Activated gamma-delta T cell treated with anti-CD3 and anti-CD28 coated beads, Interleukin-2, amount 50 U/mL, for 16 hours (primary cell): ENCODE results near the gene MAN2A1.

ENCODE experiments used
- DNase-seq: peaks from one replicate; pipeline ENCODE4 v3.0.0-alpha.2; 2020; ENCODE audit warnings: low read depth

MAN2A1 gene

DNA sequence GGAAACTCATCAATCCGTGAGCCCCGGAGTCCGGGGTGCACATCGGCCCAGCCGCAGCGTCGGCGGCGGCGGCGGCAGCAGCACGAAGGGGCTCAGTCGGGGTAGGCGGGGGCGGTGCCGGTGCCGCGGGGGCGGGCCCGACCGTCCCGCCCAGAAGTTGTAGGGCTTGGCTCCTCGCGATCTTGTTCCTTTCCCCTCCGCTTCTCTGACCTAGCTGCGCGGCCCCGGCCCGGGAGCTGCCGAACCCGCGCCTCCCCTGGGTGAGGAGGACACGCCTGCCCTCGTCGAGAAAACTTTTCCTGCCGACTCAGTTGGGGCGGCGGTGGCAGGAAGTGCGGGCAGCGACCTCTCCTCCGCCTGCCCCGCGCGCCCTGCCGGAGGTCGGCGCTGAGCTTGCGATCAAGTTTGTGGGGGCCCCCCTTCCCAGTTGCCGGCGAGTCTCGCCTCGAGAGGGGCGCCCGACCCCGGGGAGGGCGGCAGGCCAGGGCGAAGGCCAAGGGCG lies at the start of gene MAN2A1:
Gene MAN2A1, plus strand, starts transcription at position 188 of the 502 bp plus-strand sequence. CDS start 491 bp downstream, outside the sequence.
- DNase-seq = peak; percentile 62

- DNase-seq = no peak
Observed at GRCh38 chr5:109640976-109641375, 48.8 kb upstream of the MAN2A1 start.

- no peak for DNase-seq
Observed at GRCh38 chr5:109643791-109644350, 45.9 kb upstream of the MAN2A1 start.

DNA sequence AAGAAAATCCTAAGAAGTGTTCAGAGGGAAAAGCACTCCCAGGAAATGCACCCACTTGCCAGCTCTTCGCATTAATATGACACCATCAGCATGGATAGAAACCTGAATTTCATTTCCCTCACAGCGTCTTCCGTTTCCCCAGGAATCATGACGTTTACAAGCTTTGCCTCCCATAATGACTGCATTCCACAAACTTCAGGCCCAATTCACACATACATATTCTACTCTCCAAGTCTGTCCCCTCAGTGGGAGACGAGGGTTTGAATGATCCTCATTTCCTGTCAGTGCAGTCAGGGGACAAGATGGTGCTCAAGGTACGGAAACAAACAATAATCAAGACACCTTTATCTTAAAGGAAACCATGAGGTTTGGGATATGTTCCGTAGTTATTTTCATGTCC lies 44.9 kb upstream of the MAN2A1 start:
- DNase-seq = no peak

- no peak for DNase-seq
Observed at GRCh38 chr5:109645707-109646192, 44.0 kb upstream of the MAN2A1 start.

GRCh38 chr5:109649318-109649717 lies 40.4 kb upstream of the MAN2A1 start:
- no peak for DNase-seq

DNA sequence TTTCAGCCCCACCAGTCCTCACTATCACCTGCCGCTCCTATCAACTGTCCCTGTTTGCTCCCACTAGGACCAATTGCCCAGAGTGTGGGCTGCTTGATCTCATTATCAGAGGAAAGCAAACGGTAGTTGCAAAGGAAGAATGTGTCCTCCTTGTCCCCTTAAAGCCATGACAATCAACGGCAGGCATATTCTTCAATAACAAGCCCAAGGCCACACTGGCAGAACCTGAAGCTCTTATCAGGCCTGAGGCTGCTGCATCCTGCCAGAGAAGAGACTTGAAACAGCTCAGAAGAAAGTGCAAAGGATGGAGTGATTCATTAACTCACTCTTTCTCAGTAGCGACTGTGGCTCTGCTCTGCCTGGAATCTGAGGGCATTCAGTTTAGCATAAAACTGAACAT lies 39.2 kb upstream of the MAN2A1 start:
- DNase-seq = no peak

GRCh38 chr5:109652096-109652495 lies 37.6 kb upstream of the MAN2A1 start:
- DNase-seq = no peak

GRCh38 chr5:109653042-109653441 lies 36.7 kb upstream of the MAN2A1 start:
- no peak for DNase-seq

DNA sequence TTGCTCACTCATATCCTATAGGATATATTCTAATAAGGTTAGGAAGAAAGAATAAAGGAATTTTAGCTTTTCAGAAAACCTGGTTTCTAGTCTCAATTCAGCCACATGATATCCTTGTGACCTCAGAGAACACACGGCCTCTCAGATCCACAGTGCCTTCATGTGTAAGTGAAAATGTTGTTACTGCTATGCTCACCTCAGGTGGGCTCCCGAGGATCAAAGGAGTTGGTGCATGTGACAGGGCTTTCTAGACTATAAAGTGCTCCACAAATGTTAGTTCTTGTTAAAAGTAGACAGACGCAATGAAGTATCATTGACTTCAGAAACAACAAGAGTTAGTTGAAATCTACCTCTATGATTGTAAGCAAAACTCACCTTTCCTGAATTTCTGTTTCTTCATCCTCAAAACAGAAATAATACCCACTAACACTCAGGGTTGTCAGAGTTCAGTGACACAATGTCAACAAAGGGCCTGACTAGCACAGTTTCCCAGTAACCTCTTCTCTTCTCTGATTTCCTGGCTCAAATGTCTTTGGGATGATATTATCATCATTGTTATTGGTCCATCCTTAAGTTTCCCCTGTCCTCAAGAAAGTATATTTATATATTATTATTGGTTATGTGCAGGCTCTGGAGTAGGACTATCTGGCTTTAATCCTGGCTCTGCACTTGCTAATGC lies 36.0 kb upstream of the MAN2A1 start:
- DNase-seq = no peak

DNA sequence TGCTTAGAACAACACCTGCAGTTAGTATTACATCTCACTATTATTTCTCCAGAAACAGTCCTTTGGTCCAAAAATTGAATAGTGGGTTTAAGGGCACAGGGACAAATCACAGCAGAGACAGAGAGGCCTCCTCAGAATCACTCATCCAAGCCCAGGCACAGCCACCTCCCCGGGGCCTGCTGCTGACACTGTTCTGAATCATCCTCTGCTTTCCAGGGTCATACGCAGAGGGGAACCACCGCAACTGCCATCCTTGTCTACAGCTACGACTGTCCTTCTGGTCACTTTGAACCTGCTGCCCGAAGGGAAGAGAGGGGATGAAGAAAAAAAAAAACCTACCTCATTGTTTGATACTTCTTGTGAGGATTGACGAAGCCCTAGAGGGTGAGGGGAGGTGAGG lies 35.3 kb upstream of the MAN2A1 start:
- no peak for DNase-seq

- DNase-seq = no peak
Observed at GRCh38 chr5:109655841-109656240, 33.9 kb upstream of the MAN2A1 start.

GRCh38 chr5:109656829-109657228 lies 32.9 kb upstream of the MAN2A1 start:
- no peak for DNase-seq

DNA sequence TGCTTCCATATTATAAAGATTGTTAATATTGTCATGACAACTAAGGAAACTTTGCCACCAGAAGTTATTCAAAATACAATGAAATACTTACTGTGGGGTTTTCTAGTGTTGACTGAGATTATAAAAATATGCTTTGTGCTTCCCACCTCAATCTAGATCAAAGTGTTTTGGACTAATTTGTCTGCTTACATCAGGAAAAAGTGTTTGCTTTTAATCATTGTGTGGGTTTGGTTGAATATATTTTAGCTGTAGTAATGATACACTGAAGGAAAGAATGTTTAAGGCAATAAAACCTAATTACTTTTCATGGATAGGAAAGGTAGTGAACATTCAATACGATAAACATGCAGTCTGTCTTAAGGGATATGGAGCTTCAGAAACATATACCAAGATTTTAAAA lies 29.8 kb upstream of the MAN2A1 start:
- DNase-seq = no peak

DNA sequence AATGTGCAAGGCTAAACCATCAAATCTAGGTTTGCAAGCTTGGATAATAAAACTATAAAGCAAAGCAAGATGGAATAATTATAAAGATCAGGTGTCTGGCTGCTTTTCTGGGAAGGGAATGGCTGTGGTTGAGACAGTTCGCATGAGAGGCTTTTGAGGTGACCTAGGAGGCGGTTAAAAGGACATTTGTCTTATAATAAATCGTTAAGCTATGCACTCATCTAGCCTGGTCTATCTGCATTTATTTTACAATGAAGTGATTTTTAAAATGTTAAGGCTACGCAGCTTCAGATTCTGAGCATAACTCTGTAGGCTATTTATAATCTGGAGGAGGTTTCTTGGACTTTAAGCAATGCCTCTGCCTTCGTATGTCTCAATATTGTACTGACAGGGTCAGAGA lies 29.4 kb upstream of the MAN2A1 start:
- DNase-seq = no peak

DNA sequence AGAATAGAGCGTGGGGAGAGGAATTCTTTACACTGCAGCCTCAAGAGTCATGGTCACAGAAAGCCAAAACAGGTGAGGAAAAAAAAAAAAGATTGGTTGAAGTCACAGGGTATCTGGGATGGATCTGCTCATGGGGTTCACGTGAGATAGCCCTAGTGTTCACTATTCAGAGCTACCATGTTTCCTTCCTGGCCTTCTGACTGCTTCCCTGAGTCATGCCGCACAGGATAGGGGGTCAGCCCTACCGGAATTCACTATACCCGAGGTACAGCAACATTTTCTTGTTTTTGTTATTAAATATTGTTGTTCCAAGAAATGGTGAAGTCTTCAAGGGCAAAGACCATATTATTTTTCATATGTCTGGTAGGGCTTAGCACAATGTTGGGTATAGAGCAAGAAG lies 21.5 kb upstream of the MAN2A1 start:
- DNase-seq = no peak

DNA sequence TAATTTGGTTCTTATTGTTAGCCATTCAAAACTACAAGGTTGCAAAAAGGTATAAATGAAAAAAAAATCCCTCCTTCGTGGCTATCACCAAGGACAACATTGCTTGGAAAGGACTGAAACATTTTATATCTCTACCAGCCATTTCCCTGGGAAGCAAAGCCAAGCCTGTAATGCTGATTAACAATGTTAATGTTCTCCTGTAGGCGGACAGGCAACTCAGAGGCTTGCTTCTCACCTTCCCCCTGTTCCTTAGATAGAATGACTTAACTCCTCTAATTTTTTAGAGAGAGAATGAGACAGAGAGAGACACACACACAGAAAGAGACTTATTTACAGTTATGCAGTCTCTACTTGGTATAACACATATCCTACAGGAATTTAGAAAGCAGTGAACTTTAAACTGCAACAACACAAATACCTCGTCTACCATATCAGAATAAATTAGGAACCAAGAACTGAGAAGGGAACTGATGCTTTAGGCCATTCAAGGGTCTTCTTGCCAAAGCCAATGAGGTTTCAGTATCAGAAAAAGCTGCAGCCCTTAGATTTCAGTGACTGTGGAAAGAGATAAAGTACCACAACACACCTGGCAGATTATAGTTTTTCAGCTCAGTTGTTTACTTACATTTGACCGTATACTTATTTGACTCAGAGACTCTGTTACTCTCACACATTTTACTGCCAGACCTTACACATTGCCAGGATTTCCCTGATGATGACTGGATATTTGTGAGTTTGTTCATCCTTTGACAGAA lies 20.9 kb upstream of the MAN2A1 start:
- no peak for DNase-seq

- DNase-seq = no peak
Observed at GRCh38 chr5:109669991-109670706, 19.6 kb upstream of the MAN2A1 start.

DNA sequence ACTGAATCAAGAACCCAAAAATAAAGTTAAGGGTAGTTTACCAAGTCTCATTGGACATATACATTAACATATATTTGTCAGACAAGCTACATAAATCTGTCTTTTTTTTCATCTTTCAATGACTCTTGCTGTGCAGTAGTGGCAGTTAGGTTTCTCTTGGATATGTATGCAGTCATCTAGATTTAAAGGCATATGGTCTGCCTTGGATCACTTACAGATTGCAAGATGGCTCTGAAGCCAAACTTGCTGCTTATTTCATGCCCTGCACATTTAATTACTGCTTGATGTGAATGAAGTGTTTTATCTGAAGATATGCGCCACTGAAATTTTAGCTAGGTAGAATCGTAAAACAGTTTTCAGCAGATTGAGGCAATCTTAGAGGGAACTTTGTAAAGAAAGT lies 18.6 kb upstream of the MAN2A1 start:
- DNase-seq = no peak

DNA sequence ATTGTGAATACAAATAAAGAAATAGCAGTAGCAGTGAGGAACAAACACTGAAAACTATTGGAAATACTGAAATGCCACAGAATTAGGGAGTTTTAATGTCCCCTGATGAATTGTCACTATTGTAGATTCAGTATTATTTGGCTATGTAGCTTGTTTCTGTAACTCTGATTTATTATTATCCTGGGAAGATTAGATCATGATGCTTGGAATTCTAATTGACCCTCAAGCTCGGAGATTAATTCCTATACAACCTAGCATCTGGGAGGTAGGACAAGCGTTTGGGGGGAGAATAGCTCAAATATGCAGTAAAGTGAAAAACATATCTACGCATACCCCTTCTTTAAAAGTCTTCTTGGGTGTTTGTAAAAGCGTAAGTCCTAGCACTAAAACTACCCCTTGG lies 15.1 kb upstream of the MAN2A1 start:
- DNase-seq = no peak

DNA sequence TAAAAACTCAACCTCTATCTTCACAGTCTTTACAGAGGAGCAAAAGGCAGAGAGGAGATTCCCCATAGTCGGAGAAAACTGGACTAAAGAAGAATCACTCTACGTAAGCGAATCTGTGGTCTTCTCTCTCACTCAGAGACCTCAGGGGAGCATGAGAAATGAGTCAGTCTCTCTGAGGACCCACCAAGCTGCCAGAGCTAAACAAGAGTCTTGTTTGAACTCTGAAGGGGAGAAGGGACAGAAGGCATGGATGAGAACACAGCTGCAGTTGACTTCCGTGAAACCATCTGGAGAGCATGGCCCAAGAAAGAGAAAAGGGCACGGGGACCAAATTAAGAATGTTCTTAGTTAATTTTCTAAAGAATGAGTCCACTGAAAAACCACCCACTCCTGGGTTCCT lies 12.8 kb upstream of the MAN2A1 start:
- no peak for DNase-seq

- no peak for DNase-seq
Observed at GRCh38 chr5:109678447-109678846, 11.3 kb upstream of the MAN2A1 start.
